Measurements from ENCODE around the gene EIF4E3.
A peak's percentile ranks its signal among the peaks of the same experiment; 100 is the strongest.

EIF4E3 gene

GRCh38 chr3:71725271-71725991, at the start of gene EIF4E3:
Gene EIF4E3, minus strand, starts transcription at chr3:71725402. Its CDS starts 35 bp downstream, at chr3:71725367.
- TF ChIP-seq JUND (IDR thresholded peaks at IDR 0.05; ENCODE audit: low read depth), result no peak
- in situ Hi-C loops (cut with HindIII; ENCODE audit: low pct_unique_long_range_greater_than_20kb, low sequenced_read_pairs), result no loop called here
- DNase-seq (ENCODE audit: low read depth in 1 of 2, low spot score in 1 of 2), result peak; percentile 27 to 62

DNA sequence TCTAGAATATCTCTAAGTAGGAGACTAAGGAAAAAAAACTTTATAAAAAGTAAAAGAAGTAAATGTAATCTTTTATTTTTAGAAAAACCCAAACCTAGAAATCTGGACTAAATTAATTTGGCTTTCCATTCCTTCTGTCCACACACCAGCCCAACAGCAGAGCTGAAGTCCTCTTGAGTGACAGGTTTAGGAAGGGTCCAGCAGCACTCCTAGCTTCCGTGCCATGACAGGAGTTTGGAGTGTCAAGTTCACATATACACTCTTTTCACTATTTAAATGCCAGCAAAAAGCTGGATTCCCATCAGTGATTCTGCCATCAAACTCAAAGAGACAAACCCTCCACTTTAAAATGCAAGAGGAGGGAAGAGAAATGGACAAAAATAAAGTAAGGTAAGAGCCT, 46.7 kb upstream of the EIF4E3 start:
- DNase-seq (ENCODE audit: low read depth in 1 of 2, low spot score in 1 of 2), result no peak
- TF ChIP-seq JUND (IDR thresholded peaks at IDR 0.05; ENCODE audit: low read depth), result no peak
- in situ Hi-C loops (cut with HindIII; ENCODE audit: low pct_unique_long_range_greater_than_20kb, low sequenced_read_pairs), result no loop called here

GRCh38 chr3:71771126-71771525, 45.9 kb upstream of the EIF4E3 start:
- in situ Hi-C loops (cut with HindIII; ENCODE audit: low pct_unique_long_range_greater_than_20kb, low sequenced_read_pairs), result no loop called here
- DNase-seq (ENCODE audit: low read depth in 1 of 2, low spot score in 1 of 2), result no peak
- TF ChIP-seq JUND (IDR thresholded peaks at IDR 0.05; ENCODE audit: low read depth), result no peak

- no peak for TF ChIP-seq JUND (IDR thresholded peaks at IDR 0.05; ENCODE audit: low read depth)
- in situ Hi-C loops (cut with HindIII; ENCODE audit: low pct_unique_long_range_greater_than_20kb, low sequenced_read_pairs), result no loop called here
- DNase-seq (ENCODE audit: low read depth in 1 of 2, low spot score in 1 of 2), result no peak
These were observed 38.2 kb upstream of the EIF4E3 start for GRCh38 chr3:71763426-71763825.

GRCh38 chr3:71760140-71760539, 34.9 kb upstream of the EIF4E3 start:
- in situ Hi-C loops (cut with HindIII; ENCODE audit: low pct_unique_long_range_greater_than_20kb, low sequenced_read_pairs), result no loop called here
- TF ChIP-seq JUND (IDR thresholded peaks at IDR 0.05; ENCODE audit: low read depth), result no peak
- no peak for DNase-seq (ENCODE audit: low read depth in 1 of 2, low spot score in 1 of 2)

- no peak for DNase-seq (ENCODE audit: low read depth in 1 of 2, low spot score in 1 of 2)
- no peak for TF ChIP-seq JUND (IDR thresholded peaks at IDR 0.05; ENCODE audit: low read depth)
- in situ Hi-C loops (cut with HindIII; ENCODE audit: low pct_unique_long_range_greater_than_20kb, low sequenced_read_pairs), result no loop called here
These were observed 34.2 kb upstream of the EIF4E3 start for GRCh38 chr3:71759401-71759800.

GRCh38 chr3:71758091-71758490, 32.9 kb upstream of the EIF4E3 start:
- TF ChIP-seq JUND (IDR thresholded peaks at IDR 0.05; ENCODE audit: low read depth), result no peak
- no peak for DNase-seq (ENCODE audit: low read depth in 1 of 2, low spot score in 1 of 2)
- in situ Hi-C loops (cut with HindIII; ENCODE audit: low pct_unique_long_range_greater_than_20kb, low sequenced_read_pairs), result no loop called here

DNA sequence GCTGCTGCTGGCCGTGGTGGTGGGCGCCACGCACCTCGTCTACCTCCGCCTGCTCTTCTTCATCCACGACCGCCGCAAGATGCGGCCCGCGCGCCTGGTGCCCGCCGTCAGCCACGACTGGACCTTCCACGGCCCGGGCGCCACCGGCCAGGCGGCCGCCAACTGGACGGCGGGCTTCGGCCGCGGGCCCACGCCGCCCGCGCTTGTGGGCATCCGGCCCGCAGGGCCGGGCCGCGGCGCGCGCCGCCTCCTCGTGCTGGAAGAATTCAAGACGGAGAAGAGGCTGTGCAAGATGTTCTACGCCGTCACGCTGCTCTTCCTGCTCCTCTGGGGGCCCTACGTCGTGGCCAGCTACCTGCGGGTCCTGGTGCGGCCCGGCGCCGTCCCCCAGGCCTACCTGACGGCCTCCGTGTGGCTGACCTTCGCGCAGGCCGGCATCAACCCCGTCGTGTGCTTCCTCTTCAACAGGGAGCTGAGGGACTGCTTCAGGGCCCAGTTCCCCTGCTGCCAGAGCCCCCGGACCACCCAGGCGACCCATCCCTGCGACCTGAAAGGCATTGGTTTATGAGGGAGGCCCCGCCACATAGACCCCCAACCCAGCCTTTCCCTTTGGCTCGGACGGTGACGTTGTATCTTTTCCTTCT, 29.5 kb upstream of the EIF4E3 start:
- DNase-seq (ENCODE audit: low read depth in 1 of 2, low spot score in 1 of 2), result no peak
- in situ Hi-C loops (cut with HindIII; ENCODE audit: low pct_unique_long_range_greater_than_20kb, low sequenced_read_pairs), result no loop called here
- no peak for TF ChIP-seq JUND (IDR thresholded peaks at IDR 0.05; ENCODE audit: low read depth)

- in situ Hi-C loops (cut with HindIII; ENCODE audit: low pct_unique_long_range_greater_than_20kb, low sequenced_read_pairs), result no loop called here
- DNase-seq (ENCODE audit: low read depth in 1 of 2, low spot score in 1 of 2), result peak; percentile 46 to 52
- TF ChIP-seq JUND (IDR thresholded peaks at IDR 0.05; ENCODE audit: low read depth), result no peak
These were observed 28.8 kb upstream of the EIF4E3 start, which contains the start of gene GPR27 for GRCh38 chr3:71753701-71754609. Gene GPR27, plus strand, starts transcription at chr3:71753855. Its CDS starts 195 bp downstream, at chr3:71754050.

DNA sequence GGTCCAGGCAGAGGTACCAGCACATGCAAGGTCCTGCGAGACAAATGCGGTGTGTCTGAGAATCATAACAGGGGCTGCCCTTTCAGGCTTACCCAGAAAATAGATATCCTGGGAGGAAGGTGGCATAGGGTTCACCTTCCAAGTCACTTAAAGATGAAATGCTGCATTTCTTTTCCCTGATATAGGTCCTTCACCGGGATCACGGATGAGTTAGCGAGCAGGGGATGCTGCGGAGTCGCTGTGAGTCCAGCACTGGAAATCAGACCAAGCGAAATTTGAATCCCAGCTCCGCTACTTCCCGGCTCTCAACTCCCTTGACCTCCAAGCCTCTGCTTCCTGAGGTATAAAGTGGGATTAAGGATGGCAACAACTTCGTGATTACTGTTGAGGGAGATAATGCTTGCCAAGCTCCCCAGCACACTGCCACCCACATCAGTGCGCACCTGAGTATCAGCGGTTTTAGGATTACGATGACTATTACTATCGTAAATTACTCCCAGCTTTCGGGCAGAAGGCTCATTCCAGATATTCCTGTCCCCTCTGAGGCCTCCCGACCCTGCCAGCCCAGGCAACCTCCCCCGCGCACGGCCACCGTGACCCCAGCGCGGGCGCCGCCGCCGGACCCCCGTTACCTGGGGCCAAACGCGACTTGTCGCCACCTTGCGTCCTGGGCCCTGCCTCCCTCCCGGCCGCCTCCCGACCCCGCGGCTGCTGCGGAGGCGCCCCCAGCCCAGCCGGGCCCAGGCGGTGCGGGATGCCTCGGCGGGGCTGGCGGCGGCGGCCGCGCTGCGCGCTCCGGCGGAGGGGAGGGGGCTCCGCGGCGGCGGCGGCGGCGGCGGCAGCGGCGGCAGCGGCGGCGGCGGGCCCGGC, 27.9 kb upstream of the EIF4E3 start:
- DNase-seq (ENCODE audit: low read depth in 1 of 2, low spot score in 1 of 2), result no peak
- TF ChIP-seq JUND (IDR thresholded peaks at IDR 0.05; ENCODE audit: low read depth), result no peak
- in situ Hi-C loops (cut with HindIII; ENCODE audit: low pct_unique_long_range_greater_than_20kb, low sequenced_read_pairs), result no loop called here

DNA sequence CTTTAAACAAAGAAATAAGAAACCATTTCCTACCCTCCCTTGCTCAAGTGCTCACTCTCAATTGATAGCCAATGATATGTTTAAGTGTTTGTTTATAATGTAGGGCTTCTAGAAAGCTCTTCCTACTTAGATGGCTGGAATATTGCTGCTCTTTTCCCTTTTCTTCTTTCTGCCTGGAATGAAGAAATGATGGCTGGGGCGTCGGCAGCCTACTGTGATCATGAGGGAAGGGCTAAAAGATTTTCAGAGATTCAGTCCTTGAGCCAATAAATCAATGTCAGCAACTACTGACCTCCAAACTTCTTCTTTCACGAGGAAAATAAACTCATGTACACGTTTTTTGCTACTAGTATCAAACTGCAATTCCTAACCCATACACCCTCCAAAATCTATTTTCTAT, 26.4 kb upstream of the EIF4E3 start:
- in situ Hi-C loops (cut with HindIII; ENCODE audit: low pct_unique_long_range_greater_than_20kb, low sequenced_read_pairs), result no loop called here
- no peak for DNase-seq (ENCODE audit: low read depth in 1 of 2, low spot score in 1 of 2)
- TF ChIP-seq JUND (IDR thresholded peaks at IDR 0.05; ENCODE audit: low read depth), result no peak

DNA sequence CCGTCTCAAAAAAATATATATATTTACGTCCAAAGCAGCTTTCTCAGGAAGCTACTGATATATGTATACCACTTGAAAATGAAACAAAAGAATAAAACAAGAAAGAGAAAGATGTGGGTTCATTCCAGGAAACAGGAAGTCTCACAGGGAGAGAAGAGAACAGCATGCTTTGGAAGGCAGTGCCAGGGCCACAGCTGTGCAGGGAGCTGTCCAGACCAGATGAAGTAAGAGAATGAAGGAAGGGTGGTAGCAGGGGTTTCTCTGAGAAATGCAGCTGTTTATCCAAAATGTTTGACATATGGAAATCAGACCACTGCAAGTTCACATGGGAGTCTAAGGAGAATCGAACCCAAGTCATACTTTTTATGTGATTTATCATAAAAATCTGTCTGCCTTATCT, 19.5 kb upstream of the EIF4E3 start:
- no peak for TF ChIP-seq JUND (IDR thresholded peaks at IDR 0.05; ENCODE audit: low read depth)
- in situ Hi-C loops (cut with HindIII; ENCODE audit: low pct_unique_long_range_greater_than_20kb, low sequenced_read_pairs), result no loop called here
- DNase-seq (ENCODE audit: low read depth in 1 of 2, low spot score in 1 of 2), result no peak

All from T47D (cell line).